Stimulated activated CD4-positive, alpha-beta T cell treated with anti-CD3 and anti-CD28 coated beads, Interleukin-2, amount 100 ng/mL, for 4 hours (primary cell): ENCODE measurements around the gene ADRB2.

ENCODE experiments used
- DNase-seq: peaks from one replicate; pipeline ENCODE4 v3.0.0-alpha.2; 2020; ENCODE audit warnings: low read depth

The ADRB2 gene

DNA sequence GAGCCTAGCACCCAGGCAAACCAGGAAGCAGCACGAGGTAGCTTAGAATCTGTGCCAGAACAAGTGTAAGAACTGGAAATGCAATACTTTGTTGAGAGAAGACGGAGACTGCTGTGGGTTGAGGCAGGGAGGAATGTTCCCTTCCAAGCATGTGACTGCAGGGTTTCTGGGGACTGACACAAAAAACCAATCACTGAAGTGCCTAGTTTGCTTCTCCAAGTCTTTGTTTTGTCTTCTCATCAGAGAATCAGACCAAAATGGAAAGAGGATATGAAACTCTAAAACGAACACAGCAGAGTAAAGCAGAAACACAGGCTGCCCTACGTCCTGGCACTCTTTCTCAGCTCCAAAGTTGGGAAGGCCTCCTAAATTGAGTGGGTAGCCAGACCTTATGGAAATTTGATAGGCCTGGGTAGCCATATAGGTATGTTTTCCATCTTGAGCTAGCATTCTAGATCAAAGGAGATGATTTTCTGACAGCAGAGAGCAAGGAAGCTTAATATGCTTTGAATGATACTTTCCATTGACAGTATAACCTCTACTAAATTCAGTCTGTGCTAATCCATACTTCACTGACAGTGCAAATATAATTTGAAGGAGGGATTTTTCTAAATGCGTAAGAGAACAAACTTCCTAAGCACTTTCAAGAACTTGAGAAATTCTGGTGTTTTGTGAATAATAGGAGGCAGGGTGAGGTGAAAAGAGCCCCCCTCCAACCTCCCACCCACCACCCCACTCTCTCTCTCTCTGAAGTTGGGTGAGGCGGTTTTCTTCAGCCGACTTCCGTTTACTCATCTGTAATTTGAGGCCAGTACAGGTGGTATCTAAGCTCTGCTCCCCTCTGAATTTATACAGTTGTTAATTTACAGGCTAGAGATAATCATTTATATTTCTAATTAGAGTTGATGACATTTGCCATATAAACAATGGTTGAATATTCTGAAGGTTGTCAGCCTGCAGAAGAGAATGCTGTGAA is 5.5 kb downstream of the ADRB2 start:
- no peak for DNase-seq

DNA sequence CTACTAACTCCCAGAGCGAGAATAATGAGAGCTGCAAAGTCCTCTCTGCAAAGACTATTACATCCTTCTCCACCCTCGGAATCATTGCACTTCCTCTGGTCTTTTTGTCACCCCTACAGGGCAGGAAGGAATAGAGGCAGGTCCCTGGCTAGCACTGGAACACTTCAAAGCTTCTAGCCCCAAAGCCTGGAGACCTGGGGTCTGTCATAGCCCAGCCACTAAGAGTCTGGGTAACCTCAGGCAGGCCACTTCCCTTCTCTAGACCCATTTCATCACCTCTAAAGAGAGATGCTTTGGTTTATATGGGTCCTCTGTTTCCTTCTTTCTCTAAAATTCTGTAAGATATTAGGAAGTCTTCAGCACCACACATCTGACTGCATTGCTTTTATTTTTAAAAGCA is 6.7 kb downstream of the ADRB2 start:
- DNase-seq = no peak

DNA sequence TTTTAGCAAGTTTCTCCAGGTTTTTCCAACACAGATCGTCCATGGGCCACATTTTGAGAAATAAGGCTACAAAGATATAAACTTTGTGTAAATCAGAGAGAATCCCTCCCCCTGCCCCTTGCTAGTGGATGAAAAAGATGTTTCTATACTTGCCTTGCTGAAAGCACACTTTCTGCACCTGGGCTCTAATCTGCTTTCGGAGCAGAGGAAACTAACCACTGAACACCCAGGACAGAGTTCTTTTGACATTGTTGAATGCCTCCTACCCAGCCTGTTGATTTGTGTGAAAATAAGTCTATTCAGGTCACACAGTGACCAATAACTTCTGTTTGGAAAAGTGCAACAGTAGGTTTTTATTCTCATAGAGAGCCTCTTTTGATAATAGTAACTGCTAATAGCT is 7.5 kb downstream of the ADRB2 start:
- DNase-seq = no peak

DNA sequence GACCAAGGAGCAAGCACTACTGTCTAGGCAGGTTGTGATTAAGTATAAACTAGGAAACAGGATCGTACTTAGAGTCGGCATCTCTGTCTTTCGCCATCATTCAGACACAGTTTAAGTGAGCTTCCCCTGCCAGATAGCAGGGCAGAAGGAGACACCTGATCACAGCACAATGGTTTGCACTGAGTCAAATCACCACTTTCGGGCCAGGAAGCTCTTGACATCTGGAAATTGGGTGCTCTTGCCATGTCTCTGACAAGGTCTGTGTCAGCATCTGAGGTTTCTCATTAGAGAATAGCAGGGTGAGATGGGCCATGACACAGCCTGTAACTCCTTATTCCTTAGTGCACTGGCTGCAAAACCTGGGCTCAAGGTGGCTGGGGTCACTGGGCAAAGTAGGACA is 8.3 kb downstream of the ADRB2 start:
- DNase-seq = no peak

DNA sequence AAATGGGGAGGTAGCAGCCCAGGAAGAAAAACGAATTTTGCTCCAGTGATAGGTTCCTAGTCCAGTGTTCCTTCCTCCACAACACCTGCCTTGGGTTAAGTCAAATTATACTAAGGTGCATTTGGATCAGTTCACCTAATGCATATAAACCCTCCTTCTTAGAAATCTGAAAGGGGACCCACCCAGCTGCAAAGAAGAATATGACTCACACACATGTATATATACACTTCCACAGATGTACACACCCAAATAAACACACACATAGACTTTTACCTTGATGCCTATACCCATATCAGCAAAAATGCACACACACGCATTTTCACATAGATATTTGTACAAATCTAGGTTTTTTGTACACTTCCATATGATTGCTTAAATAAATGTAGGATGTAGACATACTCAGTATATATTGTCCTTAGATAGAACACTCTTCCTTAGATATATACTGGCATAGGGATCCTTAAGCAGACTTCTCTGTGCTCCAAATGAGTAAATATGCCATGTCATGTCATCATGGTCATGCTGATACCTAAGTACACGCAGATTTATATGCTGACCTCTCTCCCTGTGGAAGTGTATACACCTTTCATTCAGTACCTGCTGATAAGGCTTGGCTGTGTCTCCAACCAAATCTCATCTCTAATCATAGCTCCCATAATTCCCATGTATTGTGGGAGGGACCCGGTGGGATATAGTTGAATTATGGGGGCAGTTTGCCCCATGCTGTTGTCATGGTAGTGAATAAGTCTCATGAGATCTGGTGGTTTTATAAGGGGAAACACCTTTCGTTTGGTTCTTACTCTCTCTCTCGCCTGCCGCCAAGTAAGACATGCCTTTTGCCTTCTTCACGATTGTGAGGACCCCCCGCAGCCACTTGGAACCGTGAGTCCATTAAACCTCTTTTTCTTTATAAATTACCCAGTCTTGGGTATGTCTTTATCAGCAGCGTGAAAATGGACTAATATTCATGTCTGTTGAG is 10.2 kb downstream of the ADRB2 start:
- no peak for DNase-seq

DNA sequence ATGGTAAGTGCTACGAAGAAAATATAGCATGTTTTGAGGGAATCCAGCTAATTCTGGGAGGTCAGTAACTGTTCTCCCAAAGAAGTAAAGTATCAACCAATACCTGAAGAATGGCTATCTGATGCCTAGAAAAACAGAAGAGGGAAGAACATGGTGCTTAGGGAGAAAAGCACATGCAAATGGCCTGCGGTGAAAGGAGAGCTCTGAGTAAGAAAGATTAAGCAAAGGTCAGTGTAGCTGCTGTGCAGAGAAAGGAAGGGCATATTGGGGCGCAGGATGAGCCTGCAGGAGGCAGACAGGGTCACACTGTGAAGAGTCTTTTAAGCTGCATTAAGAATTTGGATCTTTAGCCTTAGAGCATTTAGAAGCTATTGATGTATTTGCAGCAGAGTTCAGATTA is 11.0 kb downstream of the ADRB2 start:
- DNase-seq = no peak

DNA sequence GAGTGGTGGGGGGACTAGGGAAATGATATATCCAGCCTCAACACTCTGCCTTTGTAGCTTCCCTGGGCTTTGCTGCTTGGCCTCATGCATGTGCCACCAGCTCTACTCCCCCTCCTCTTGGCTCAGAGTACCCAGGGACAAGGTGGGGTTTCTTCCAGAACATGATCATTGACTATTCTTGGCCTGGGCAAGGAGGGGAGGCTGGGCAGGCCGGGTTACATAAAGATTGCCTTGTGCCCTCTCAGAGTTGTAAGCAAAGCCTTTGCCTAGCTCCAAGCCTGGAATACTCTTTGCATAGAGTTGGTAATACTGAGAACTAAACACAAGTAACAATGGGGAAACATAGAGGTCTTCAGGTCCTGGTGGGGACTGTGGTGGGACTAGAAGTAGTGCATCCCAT is 11.9 kb downstream of the ADRB2 start:
- DNase-seq = no peak

DNA sequence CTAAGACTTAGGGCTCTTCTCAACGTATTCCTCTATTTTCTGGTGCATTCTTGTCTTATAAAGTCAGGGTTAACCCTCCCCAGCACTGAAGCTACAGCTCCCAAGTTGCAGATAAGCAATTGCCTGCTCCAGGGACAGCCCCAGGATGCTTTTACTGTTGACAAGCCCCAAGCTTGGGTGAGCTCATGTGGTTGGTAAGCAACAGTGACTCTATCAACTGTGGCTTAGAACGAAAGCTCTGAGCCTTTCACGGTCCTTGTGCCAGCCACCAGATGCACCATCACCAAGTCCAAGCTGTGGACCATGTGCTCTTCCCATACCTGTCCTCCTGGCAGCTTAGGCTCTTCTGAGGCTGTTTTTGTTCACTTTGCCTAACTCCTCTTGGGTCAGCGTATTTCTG is 13.5 kb downstream of the ADRB2 start:
- DNase-seq = no peak

DNA sequence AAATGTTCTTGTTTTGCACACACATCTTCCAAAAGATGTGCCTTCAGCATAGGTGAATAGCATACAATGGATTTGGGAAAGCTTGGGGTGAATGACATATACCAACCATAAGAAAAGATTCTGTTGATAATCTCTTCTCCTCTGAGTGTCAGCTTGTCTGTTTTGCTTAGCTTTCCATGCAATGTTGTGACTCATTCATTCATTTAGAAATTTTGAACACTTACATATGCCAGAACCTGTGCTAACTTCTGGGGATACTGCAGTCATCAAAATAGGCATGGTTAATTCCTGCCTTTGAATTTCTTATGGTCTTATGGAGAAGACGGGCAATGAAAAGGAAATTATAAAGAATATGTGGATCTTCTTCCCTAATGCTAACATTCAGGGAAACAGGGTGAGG is 14.1 kb downstream of the ADRB2 start:
- no peak for DNase-seq

DNA sequence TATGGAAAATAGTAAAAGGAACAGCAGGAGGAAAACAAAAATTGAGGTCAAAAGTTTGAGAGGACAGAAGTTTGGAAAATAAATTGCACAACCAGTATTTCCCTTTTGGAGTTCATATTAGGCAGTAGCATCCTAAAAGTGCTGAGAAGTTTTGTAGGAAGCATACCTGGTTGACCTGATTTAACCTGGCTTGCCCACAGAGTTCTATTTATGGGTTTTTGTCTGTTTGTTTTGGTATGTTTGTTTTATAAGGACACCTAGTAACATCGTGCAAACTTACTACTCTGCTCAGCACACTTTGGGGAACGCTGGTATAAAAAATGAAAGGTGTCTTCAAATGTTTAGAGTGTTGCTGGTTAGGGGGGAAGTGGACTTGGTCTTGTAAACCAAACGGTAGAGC is 15.1 kb downstream of the ADRB2 start:
- DNase-seq = no peak

DNA sequence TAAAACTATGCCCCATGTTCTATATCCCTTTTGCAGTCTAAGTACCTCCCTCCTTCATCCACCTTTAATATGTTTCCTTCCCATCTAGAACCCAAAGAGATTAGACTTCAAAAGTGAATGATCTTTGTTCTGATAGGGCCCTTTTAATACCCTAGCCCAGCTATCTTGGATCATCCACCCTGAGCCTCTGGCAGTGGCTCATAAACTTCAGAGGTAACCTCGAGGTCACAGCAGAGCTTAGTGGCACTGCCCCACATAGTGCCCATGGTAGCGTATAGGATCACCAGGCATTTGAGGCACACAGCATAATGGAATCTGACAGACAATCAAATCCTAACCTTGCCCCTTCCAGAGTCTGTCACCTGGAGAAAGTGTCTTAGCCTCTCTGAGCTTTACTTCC is 15.8 kb downstream of the ADRB2 start:
- no peak for DNase-seq

DNA sequence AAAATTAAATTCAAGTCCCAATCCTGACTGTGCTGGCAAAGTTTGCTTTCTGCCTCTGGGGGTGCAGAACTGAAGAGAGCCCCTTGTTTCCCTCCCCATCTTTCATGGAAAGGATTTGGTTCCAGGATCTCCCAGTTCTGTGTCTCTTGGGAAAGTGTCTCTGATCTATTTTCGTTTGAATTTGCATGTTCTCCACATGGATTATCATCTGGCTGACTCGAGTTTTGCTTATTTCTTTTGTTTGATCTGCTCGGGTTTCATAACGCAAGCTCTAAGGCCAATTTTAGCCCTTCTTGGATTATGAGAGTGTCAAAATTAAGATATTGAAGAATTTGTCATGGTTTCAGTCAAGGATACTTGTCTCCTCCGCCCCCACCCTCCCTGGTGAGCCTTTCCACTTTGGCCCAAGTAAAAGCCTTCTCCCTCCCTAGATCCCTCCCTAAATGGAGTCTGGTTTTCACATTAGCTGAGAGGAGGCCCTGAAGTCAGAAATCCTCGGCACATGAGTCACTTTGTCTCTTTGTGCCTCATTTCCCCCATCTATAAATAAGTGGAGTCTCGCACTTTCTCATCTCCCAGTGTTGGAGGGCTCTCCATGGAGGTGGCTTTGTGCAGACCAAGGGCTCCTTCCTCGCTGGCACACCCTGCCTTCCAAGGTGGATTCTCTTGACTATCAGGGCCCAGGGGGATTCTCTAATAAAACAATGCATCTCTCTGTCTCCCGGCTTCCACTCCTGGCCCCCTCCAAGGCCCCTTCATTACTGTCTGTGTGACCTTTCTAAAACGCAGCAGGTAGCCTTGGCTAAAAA is 17.3 kb downstream of the ADRB2 start:
- no peak for DNase-seq

DNA sequence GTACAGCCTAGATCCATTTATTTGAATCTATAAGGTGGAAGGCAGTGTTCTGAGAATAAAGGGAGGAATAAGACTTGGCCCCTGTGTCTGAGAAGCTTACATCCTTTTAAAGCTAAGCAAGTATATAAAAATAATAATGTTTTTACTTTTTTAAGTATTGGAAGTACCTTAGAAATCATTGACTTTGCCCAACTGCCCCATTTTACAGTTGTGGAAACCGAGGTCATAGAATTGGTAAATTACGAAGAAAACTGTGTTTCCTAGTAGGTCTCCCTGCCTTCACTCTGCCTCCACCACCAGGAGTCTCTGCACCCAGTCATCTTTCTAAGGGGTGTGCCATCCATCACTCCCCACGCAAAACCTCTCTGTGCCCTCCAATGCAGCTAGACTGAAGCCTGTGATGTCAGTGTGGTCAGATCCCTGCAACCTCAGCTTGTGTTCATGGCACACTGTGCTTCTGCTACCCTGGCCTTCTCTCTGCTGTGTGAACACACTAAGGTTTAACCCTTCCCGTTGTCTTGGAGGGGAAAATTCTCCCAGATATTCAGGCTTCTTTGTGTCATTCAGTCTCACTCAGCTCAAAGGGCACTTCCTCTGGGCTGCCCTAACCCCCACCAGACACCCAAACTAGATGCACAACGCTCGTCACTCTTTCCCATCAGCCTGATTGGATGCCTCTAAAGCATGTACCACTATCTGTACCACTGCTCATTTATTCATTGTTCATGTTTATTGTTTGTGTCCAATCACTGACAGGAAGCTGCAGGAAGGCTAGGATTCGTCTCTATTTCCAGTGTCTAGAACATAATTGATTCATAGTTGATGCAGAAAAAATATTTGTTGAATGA is 18.2 kb downstream of the ADRB2 start:
- DNase-seq = no peak

DNA sequence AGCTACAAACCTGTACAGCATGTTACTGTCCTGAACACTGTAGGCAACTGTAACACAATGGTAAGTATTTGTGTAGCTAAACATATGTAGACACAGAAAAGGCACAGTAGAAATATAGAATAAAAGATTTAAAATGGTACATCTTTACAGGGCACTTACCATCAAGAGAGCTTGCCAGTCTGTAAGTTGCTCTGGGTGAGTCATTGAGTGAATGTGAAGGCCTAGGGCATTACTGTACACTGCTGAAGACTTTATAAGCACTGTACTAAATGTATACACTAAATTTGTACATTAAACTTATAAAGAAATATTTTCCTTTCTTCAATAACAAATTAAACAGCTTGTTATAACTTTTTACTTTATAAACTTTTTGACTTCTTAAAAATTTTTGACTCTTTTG is 20.5 kb downstream of the ADRB2 start:
- no peak for DNase-seq

DNA sequence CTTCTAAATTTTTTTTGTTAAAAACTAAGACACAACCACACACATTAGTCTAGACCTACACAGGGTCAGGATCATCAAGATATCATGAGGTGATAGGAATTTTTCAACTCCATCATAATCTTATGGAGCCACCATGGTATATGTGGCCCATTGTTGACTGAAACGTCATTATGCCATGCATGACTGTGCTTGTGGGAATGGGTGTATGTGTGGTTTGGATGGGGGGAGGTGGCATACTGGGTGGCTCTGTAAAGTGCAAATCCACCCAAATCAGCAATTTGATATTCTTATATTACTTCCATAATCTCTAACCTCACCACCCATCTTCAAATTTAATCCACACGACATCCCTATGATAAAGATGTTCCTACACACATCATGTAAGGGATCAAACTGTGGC is 21.0 kb downstream of the ADRB2 start:
- no peak for DNase-seq

DNA sequence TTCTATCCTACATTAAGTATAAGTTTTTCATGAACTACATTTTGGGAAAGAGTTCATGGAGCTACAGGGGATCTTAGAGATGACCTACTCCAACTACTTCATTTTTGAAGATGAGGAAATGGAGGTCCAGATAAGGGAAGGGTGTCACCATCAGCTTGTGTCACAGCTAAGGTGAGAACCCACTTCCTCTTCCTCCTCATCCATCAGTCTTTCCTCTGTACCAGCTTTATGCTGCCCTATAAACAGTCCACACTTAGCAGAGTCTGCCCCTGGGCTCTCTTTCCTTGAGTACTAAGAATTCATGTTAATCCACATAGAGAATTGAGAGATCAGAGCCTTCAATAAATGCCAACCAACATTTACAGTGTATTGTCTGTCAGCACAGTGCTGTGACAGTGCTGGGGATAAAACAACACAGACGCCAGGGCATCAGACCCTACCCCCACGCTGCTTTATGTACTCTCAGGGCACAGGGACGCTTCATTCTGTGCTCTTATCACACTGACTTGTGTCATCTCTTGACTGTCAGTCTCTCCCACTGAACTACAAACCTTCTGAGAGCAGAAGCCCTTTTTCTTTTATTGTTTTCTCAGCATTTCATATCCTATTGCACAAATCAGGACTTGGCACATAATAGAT is 22.1 kb downstream of the ADRB2 start:
- no peak for DNase-seq

DNA sequence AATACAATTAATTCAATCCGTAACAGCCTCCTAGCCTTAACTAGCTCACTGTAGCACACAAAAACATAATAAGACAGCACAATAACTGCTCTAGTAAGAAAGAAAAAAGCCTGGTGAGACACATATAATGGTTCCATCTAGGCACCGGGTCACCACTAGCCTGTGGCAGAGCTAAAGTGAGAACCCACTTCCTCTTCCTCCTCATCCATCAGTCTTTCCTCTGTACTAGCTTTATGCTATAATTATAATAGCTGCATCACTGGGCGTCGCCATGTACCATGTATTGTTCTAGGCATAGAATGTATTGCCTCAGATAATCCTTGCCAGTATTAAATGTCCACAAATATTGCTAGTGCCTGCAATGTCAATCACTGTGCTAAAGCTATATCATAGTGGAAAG is 23.1 kb downstream of the ADRB2 start:
- no peak for DNase-seq

DNA sequence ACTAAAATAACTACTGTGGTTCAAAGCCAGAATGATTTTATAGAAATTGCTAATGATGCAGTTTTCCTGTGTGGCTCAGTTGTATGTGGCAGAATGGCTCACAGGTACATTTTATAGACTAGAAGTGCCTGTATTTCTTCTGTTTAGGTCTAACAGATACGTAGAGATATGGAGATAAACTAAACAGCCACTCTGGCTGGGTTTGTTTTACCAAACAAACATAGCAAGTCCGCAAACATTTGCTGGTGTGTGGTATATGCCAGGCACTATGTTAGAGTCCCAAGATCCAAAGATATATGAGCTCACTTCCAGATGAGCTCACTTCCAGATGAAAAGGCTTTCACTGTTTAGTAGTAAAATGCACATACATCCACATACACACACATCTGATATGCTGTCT is 24.4 kb downstream of the ADRB2 start:
- DNase-seq = no peak

DNA sequence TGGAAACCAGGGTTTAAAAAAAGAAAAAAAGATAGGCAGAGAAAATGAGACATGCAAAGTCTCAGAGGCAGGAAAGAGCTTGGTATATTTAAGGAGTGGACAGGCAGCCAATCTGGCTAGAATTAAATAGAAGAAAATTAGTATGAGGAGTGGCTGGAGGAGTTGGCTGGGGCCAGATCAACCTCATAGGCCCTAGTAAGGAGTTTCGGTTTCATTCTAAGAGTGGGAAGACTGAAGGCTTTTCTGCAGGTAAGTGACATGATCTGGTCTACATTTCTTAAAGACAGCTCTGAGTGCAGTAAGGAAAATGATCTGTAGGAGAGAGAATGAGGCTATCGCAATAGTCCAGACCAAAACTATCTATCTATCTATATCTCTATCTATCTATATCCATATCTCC is 27.5 kb downstream of the ADRB2 start:
- DNase-seq = no peak

DNA sequence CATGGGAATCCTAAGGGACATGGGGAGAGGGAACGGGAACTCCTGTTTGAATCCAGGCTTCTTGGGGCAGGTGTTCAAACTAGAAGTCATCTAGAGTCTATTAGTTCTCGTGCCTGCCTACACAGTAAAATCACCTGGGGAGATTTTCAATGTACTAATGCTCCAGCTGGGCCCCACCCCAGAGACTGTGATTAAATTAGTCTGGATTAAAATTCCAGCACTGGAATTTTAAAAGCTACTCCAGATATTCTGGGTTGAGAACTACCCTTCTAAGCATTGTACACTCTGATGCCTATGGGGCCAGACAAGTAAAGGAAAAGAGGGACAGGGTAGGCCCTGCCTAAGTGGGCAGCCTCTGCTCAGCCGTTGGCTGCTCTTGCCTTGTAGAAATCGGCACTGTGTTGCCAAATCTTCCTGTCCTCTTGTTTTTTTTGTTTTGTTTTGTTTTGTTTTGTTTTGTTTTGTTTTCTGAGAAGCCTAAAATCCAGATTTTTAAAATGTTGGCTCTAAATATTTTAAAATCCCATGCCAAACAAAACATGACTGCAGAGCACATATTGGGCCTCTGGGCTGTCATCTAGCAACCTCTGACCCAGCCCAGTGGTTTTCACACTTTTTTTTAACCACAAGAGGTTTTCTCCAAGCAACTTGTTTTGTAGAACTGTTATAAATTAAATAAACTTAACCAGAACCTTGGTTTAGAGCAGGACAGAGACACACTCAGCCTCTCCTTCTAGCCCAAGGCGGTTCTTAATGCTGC is 29.0 kb downstream of the ADRB2 start:
- DNase-seq = no peak
